ENCODE measurements around the gene FAM240A.

The FAM240A gene

GRCh38 chr3:46604127-46604526, 8.2 kb upstream of the FAM240A start:
- no peak for DNase-seq (ENCODE audit: low read depth in 2 of 2)
- TF ChIP-seq CTCF (IDR thresholded peaks at IDR 0.05; ENCODE audit: low read depth, low read length): no peak
- H3K4me3 ChIP-seq (replicated peaks in 1 of 2; ENCODE audit: low read depth in 2 of 2, low read length in 2 of 2): no peak overlapping the region

- H3K4me3 ChIP-seq (replicated peaks in 1 of 2; ENCODE audit: low read depth in 2 of 2, low read length in 2 of 2): no peak overlapping the region
- DNase-seq (ENCODE audit: low read depth in 2 of 2): peak in 1 of 2 donors; percentile 10
- peak; percentile 15 for TF ChIP-seq CTCF (IDR thresholded peaks at IDR 0.05; ENCODE audit: low read depth, low read length)
Measured at GRCh38 chr3:46607603-46608028, 4.7 kb upstream of the FAM240A start.

- no peak for DNase-seq (ENCODE audit: low read depth in 2 of 2)
- TF ChIP-seq CTCF (IDR thresholded peaks at IDR 0.05; ENCODE audit: low read depth, low read length): no peak
- no peak overlapping the region for H3K4me3 ChIP-seq (replicated peaks in 1 of 2; ENCODE audit: low read depth in 2 of 2, low read length in 2 of 2)
Measured at GRCh38 chr3:46609212-46609721, 3.1 kb upstream of the FAM240A start.

- no peak for TF ChIP-seq CTCF (IDR thresholded peaks at IDR 0.05; ENCODE audit: low read depth, low read length)
- DNase-seq (ENCODE audit: low read depth in 2 of 2): no peak
- no peak overlapping the region for H3K4me3 ChIP-seq (replicated peaks in 1 of 2; ENCODE audit: low read depth in 2 of 2, low read length in 2 of 2)
Measured at GRCh38 chr3:46609944-46610722, 2.2 kb upstream of the FAM240A start.

- TF ChIP-seq CTCF (IDR thresholded peaks at IDR 0.05; ENCODE audit: low read depth, low read length): no peak
- DNase-seq (ENCODE audit: low read depth in 2 of 2): no peak
Measured at GRCh38 chr3:46613313-46614005, 1.1 kb downstream of the FAM240A start.

GRCh38 chr3:46614431-46614830, 2.1 kb downstream of the FAM240A start:
- no peak for DNase-seq (ENCODE audit: low read depth in 2 of 2)
- TF ChIP-seq CTCF (IDR thresholded peaks at IDR 0.05; ENCODE audit: low read depth, low read length): no peak
- no peak overlapping the region for H3K4me3 ChIP-seq (replicated peaks in 1 of 2; ENCODE audit: low read depth in 2 of 2, low read length in 2 of 2)

More at GRCh38 chr3:46613313-46614005, 1.1 kb downstream of the FAM240A start:
- no peak overlapping the region for H3K4me3 ChIP-seq (replicated peaks in 1 of 2; ENCODE audit: low read depth in 2 of 2, low read length in 2 of 2)

Data from cardiac fibroblast (primary cell).